IMR-90 (cell line): ENCODE results near the gene CMSS1. TPM values are rescaled to one million over a fixed set of nuclear protein-coding genes. Genes with fewer than 3 reads are reported as not detected.

ENCODE experiments used
- ATAC-seq: fragments of 200-7000 bp; cut with Tn5 transposase; 2 replicates; pipeline ENCODE4 v1.9.1; 2020; ENCODE audit warnings: low read depth, mild to moderate bottlenecking, moderate library complexity
- BruUV-seq: library from RNA; stranded (reverse); fragments of 400-500 nt; replicated peaks from 2 replicates; lab custom pipeline; 2021; lab: Mats Ljungman, UMichigan
- CTCF ChIA-PET: fragments of 300-600 bp; formaldehyde crosslinking; extraction: SDS; loops from one replicate; lab custom pipeline; 2021; ENCODE audit warnings: antibody characterized with exemption; lab: Yijun Ruan, JAX
- POLR2A ChIA-PET: fragments of 300-600 bp; sonication (Branson Sonifier 250); formaldehyde crosslinking; loops from one replicate; lab custom pipeline; 2022; ENCODE audit warnings: antibody characterized with exemption; ENCODE audit not compliant: unreplicated experiment; lab: Charles Lee
- DNase-seq: peaks from one replicate; pipeline ENCODE4 v3.0.0; 2013
- H2AFZ ChIP-seq: replicated peaks from 2 replicates; pipeline ENCODE3; 2013; ENCODE audit warnings: low read length, mild to moderate bottlenecking; ENCODE audit not compliant: poor library complexity
- H2AK5ac ChIP-seq: 2 replicates; pipeline ENCODE4 v1.6.1; 2013; ENCODE audit warnings: low read depth, low read length, inconsistent platforms
- H2AK9ac ChIP-seq: replicated peaks from 2 replicates; pipeline ENCODE3; 2013; ENCODE audit warnings: mild to moderate bottlenecking, low read depth, low read length, moderate library complexity; ENCODE audit not compliant: poor library complexity
- H2BK120ac ChIP-seq: 2 replicates; pipeline ENCODE4 v1.6.1; 2013; ENCODE audit warnings: low read depth, low read length, inconsistent platforms
- H2BK15ac ChIP-seq: 3 replicates; pipeline ENCODE4 v1.6.1; 2013; ENCODE audit warnings: low read depth, low read length, inconsistent platforms
- H2BK20ac ChIP-seq: 2 replicates; pipeline ENCODE4 v1.6.1; 2013; ENCODE audit warnings: low read depth, mild to moderate bottlenecking, inconsistent platforms, low read length, moderate library complexity
- H2BK5ac ChIP-seq: 2 replicates; pipeline ENCODE4 v1.6.1; 2013; ENCODE audit warnings: mild to moderate bottlenecking, low read depth, low read length, inconsistent platforms; ENCODE audit not compliant: poor library complexity, severe bottlenecking
- H3K14ac ChIP-seq: replicated peaks from 2 replicates; pipeline ENCODE4 v1.6.1; 2013; ENCODE audit warnings: low read depth, low read length, inconsistent platforms
- H3K18ac ChIP-seq: 2 replicates; pipeline ENCODE4 v1.6.1; 2013; ENCODE audit warnings: low read depth, low read length, control low read depth
- H3K23ac ChIP-seq: 2 replicates; pipeline ENCODE4 v1.6.1; 2013; ENCODE audit warnings: low read depth, low read length, inconsistent platforms
- H3K27ac ChIP-seq: 2 replicates; pipeline ENCODE4 v1.5.1; 2013; ENCODE audit warnings: mild to moderate bottlenecking, control low read depth, low read length; ENCODE audit not compliant: insufficient read depth
- H3K27me3 ChIP-seq: 2 replicates; pipeline ENCODE4 v1.6.1; 2013; ENCODE audit warnings: low read length; ENCODE audit not compliant: control insufficient read depth, insufficient read depth
- H3K36me3 ChIP-seq: 2 replicates; pipeline ENCODE4 v1.6.1; 2013; ENCODE audit warnings: low read length, mixed read lengths; ENCODE audit not compliant: control insufficient read depth, insufficient read depth
- H3K4ac ChIP-seq: 2 replicates; pipeline ENCODE4 v1.6.1; 2013; ENCODE audit warnings: low read depth, low read length, inconsistent platforms
- H3K4me1 ChIP-seq: 2 replicates; pipeline ENCODE4 v1.6.1; 2013; ENCODE audit warnings: low read length, mixed read lengths; ENCODE audit not compliant: control insufficient read depth, insufficient read depth
- H3K4me2 ChIP-seq: 2 replicates; pipeline ENCODE4 v1.6.1; 2013; ENCODE audit warnings: low read depth, mild to moderate bottlenecking, control low read depth, low read length, moderate library complexity
- H3K4me3 ChIP-seq: 2 replicates; pipeline ENCODE4 v1.5.1; 2013; ENCODE audit warnings: low read depth, mild to moderate bottlenecking, control low read depth, low read length, moderate library complexity; ENCODE audit not compliant: insufficient read depth
- H3K56ac ChIP-seq: 2 replicates; pipeline ENCODE4 v1.6.1; 2013; ENCODE audit warnings: low read length, inconsistent platforms; ENCODE audit not compliant: insufficient read depth; ENCODE audit errors: extremely low read depth
- H3K79me1 ChIP-seq, 2 experiments: 2 replicates each; pipeline ENCODE4 v1.6.1; 2013; ENCODE audit warnings: low read length in 2 of 2, inconsistent platforms in 1 of 2, low read depth in 1 of 2
- H3K9ac ChIP-seq: 2 replicates; pipeline ENCODE4 v1.6.1; 2013; ENCODE audit warnings: low read depth, low read length, control low read depth
- H3K9me1 ChIP-seq: 2 replicates; pipeline ENCODE4 v1.6.1; 2013; ENCODE audit warnings: low read length, inconsistent platforms; ENCODE audit not compliant: insufficient read depth
- H3K9me3 ChIP-seq: 2 replicates; pipeline ENCODE4 v1.6.1; 2013; ENCODE audit warnings: low read length; ENCODE audit not compliant: control insufficient read depth, insufficient read depth
- H4K20me1 ChIP-seq: 2 replicates; pipeline ENCODE4 v1.6.1; 2013; ENCODE audit warnings: low read length, inconsistent platforms; ENCODE audit not compliant: insufficient read depth
- H4K5ac ChIP-seq: 2 replicates; pipeline ENCODE4 v1.6.1; 2013; ENCODE audit warnings: mild to moderate bottlenecking, low read depth, low read length, control low read depth
- H4K8ac ChIP-seq, 2 experiments: 2 replicates each; pipeline ENCODE4 v1.6.1; 2013; ENCODE audit warnings: low read depth in 2 of 2, low read length in 2 of 2, control low read depth in 1 of 2, inconsistent platforms in 1 of 2
- H4K91ac ChIP-seq: 2 replicates; pipeline ENCODE4 v1.6.1; 2013; ENCODE audit warnings: low read depth, low read length, inconsistent platforms; ENCODE audit not compliant: insufficient read depth
- MAFK ChIP-seq: IDR thresholded peaks from 2 replicates; pipeline ENCODE4 v1.6.1; 2012; ENCODE audit warnings: low read depth, low read length, improper control_type of control experiment
- RAD21 ChIP-seq: IDR thresholded peaks from 2 replicates; pipeline ENCODE4 v1.6.1; 2012; ENCODE audit warnings: low read length, improper control_type of control experiment
- SMC3 ChIP-seq: fragments of 150-350 bp; IDR thresholded peaks from 2 replicates; pipeline ENCODE4 v1.6.1; 2016; ENCODE audit warnings: low read depth, mild to moderate bottlenecking, antibody characterized with exemption, low read length, moderate library complexity
- WGBS, 2 experiments: methylation state at CpG; one replicate each; pipeline versions ENCODE4 v1.1.5 to v1.1.7; 2013; ENCODE audit warnings: missing lambda C conversion rate in 2 of 2; ENCODE audit not compliant: insufficient read length in 1 of 2; ENCODE audit errors: extremely low coverage in 2 of 2; 5-methylcytosine and 5-hydroxymethylcytosine counted together
- dilution Hi-C: fragments of 300-500 bp; cut with HindIII; formaldehyde crosslinking; loops from one replicate; pipeline ENCODE4 v1.14.3; 2018; ENCODE audit warnings: low sequenced_read_pairs; ENCODE audit not compliant: unreplicated experiment
- in situ Hi-C: fragments of 300-500 bp; cut with MboI; formaldehyde crosslinking; loops from 3 replicates; pipeline ENCODE4 v1.14.3; 2019; ENCODE audit warnings: low sequenced_read_pairs, inconsistent platforms, mixed read lengths
- intact Hi-C: fragments of 100-400 bp; cut with micrococcal nuclease; formaldehyde crosslinking; loops from 2 replicates; pipeline ENCODE4 v1.10.0; 2022
- polyA plus RNA-seq, 3 experiments: library from polyadenylated mRNA; depleted of rRNA; stranded (reverse); fragments of >200 nt; gene quantifications; 2 replicates each; pipeline ENCODE4 v1.2.3, GENCODE V29; 2012; ENCODE audit warnings: low replicate concordance in 1 of 3
- total RNA-seq: library from RNA; depleted of rRNA; stranded (reverse); fragments of >200 nt; gene quantifications from 2 replicates; pipeline ENCODE4 v1.2.3, GENCODE V29; 2012

Gene CMSS1
- total and polyA plus RNA-seq, 2 of the 4 experiments (the other 2 are of a cell fraction): 12.5 to 13.6 TPM

GRCh38 chr3:99925584-99926230 is 108.0 kb downstream of the CMSS1 start:
- POLR2A ChIA-PET: no interaction called here
- H2AFZ ChIP-seq: no peak overlapping the region

More at GRCh38 chr3:99925584-99926230, 108.0 kb downstream of the CMSS1 start:
- no peak overlapping the region for H4K91ac ChIP-seq
- peaks cover 7% of the 10 kb centered on the region for H3K4me1 ChIP-seq
- no peak overlapping the region for H3K9ac ChIP-seq
- peak overlapping the region; percentile 22 for H3K4ac ChIP-seq
- dilution Hi-C loops: no loop called here
- no peak overlapping the region for H3K4me2 ChIP-seq
- H3K36me3 ChIP-seq: no peaks in the 10 kb centered on the region
- BruUV-seq: no TSS peak
- TF ChIP-seq RAD21: no peak
- TF ChIP-seq MAFK: no peak
- TF ChIP-seq SMC3: no peak
- intact Hi-C loops: no loop called here
- peak overlapping the region; percentile 27; the same call in 1 of the 2 replicates for H2BK20ac ChIP-seq
- no CpG with 5 or more reads among the region's 4 CpGs for WGBS, 2 experiments
- peak overlapping the region; percentile 24; the same call in 1 of the 2 replicates for H2BK120ac ChIP-seq
- 0 out of 2 replicates have a peak overlapping the region, but pooled peaks have one; percentile 5 for H3K14ac ChIP-seq
- 0 out of 2 replicates have a peak, but pooled peaks cover 3% of the 10 kb centered on the region for H4K20me1 ChIP-seq
- H3K27me3 ChIP-seq: no peaks in the 10 kb centered on the region
- H4K8ac ChIP-seq: peak overlapping the region in 1 of 2 experiments; percentile 7; a peak in 1 of 4 replicates
- no peak overlapping the region for H3K18ac ChIP-seq
- peaks cover 12% of the 10 kb centered on the region for H3K9me1 ChIP-seq
- peak overlapping the region; percentile 42; the same call in 1 of the 3 replicates for H2BK15ac ChIP-seq
- H3K9me3 ChIP-seq: no peaks in the 10 kb centered on the region
- H2AK9ac ChIP-seq: no peak overlapping the region
- peak overlapping the region; percentile 54 for H2AK5ac ChIP-seq
- CTCF ChIA-PET: no interaction called here
- peak; percentile 75 for ATAC-seq
- peaks cover 8 to 17% of the 10 kb centered on the region in 2 experiments; a peak in 3 of 4 replicates for H3K79me1 ChIP-seq
- peak overlapping the region; percentile 48; the same call in 1 of the 2 replicates for H3K23ac ChIP-seq
- no peak overlapping the region for H3K4me3 ChIP-seq
- no peak overlapping the region for H4K5ac ChIP-seq
- peak; percentile 89 for DNase-seq
- in situ Hi-C loops: no loop called here
- no peak overlapping the region for H3K56ac ChIP-seq
- no peak overlapping the region for H2BK5ac ChIP-seq
- no peak overlapping the region for H3K27ac ChIP-seq
